GM12873 (cell line): ENCODE results near the gene ATRAID.

Experiments used
- TF ChIP-seq, protein P1 (sequence below): IDR thresholded peaks from 2 replicates; pipeline ENCODE4 v1.5.1; 2012; ENCODE audit warnings: low read depth, mild to moderate bottlenecking, moderate library complexity, low read length, control low read depth; ENCODE audit not compliant: insufficient read depth; ENCODE audit errors: missing control alignments

The ATRAID gene

DNA sequence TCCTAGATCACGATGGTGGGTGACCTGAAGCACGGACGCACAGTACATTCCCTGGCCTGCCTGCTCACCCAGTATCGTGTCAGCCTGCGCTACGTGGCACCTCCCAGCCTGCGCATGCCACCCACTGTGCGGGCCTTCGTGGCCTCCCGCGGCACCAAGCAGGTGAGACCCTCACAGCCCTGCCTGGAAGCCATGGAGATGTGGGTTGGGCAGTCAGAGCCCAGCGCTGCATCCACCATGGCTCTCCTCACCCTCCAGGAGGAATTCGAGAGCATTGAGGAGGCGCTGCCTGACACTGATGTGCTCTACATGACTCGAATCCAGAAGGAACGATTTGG lies 30.7 kb downstream of the ATRAID start:
- TF ChIP-seq, protein P1, sequence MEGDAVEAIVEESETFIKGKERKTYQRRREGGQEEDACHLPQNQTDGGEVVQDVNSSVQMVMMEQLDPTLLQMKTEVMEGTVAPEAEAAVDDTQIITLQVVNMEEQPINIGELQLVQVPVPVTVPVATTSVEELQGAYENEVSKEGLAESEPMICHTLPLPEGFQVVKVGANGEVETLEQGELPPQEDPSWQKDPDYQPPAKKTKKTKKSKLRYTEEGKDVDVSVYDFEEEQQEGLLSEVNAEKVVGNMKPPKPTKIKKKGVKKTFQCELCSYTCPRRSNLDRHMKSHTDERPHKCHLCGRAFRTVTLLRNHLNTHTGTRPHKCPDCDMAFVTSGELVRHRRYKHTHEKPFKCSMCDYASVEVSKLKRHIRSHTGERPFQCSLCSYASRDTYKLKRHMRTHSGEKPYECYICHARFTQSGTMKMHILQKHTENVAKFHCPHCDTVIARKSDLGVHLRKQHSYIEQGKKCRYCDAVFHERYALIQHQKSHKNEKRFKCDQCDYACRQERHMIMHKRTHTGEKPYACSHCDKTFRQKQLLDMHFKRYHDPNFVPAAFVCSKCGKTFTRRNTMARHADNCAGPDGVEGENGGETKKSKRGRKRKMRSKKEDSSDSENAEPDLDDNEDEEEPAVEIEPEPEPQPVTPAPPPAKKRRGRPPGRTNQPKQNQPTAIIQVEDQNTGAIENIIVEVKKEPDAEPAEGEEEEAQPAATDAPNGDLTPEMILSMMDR, result no peak

DNA sequence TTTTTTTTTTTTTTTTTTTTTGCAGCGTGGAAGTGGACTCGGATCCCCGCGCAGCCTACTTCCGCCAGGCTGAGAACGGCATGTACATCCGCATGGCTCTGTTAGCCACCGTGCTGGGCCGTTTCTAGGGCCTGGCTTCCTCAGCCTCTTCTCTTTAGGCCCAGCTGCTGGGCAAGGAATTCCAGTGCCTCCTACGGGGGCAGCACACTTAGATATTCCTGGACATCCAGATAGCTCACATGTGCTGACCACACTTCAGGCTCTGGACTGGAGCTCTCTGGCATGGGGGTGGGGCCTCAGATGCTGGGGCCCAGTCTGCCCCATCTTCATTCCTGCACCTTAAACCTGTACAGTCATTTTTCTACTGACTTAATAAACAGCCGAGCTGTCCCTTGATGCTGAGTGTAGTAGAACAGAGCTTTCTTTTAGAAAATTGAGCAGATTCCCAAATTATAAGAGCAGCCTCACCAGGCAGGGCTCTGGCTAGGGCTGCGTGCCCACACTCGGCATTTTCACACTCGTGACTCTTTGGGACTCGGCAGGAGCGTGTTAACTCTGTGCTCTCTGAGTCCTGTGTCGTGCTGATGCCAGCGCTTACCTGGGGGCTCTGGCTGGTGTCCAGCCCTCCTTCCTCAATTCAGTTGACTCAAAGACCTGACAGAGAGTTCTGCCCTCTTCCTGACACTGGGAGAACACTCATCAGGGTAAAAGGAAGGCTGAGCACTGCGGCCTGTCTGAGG lies 31.7 kb downstream of the ATRAID start:
- TF ChIP-seq, protein P1, result no peak

DNA sequence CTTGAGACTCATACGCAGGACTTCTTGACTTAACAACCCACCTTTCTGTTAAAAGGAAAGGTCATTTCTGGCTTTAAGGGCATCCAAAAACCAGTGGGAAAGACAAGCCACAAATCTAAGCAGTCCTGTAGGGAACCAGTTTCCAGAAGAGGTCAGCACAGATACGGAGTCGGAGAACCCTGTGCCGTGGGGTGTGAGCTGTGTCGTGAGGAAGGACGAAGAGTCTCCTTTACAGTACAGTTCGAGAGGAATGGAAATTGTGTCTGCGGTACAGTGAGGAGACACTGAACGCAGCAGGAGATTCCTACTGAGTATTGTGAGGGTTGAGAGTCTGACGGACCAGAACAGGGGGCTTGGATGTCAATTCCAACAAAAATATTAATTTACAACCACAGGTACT lies 33.3 kb downstream of the ATRAID start:
- TF ChIP-seq, protein P1, result no peak

DNA sequence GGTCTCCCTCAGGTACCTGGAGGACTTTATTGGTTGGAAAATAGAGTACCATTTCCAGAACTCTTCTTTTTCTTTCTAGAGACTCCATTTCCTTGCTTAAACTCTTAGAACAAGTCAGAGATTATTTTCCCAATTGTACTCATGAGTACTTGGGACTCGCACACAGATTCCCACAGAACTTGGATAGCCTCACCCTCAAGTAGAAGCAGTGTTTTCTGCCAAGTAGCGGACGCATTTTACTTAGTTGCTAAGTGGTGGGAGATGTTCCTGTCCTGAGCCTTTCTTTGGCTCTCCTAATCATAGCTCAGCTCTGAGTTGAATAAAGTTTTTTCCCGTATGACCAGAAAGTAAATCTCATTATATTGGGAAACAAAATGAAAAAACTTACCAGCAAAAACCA lies 33.8 kb downstream of the ATRAID start:
- TF ChIP-seq, protein P1, result no peak

DNA sequence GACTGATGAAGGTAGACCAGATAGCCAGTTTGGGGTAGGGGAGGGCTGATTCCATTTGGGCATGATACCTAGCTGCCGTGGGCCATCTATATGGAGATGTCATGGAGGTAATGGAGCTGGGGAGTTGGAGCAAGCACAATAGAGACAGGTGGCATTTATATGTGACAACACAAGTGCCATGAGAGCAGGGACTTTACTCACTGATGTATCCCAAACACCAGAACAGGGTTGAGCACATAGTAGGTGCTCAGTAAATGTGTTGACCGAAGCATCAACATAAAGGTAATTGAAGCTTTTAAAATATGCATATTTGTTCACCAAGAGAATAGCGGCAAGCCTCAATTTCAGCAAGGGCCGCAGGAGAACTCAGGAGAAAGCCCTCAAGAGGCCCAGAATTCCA lies 36.1 kb downstream of the ATRAID start:
- TF ChIP-seq, protein P1, result no peak

DNA sequence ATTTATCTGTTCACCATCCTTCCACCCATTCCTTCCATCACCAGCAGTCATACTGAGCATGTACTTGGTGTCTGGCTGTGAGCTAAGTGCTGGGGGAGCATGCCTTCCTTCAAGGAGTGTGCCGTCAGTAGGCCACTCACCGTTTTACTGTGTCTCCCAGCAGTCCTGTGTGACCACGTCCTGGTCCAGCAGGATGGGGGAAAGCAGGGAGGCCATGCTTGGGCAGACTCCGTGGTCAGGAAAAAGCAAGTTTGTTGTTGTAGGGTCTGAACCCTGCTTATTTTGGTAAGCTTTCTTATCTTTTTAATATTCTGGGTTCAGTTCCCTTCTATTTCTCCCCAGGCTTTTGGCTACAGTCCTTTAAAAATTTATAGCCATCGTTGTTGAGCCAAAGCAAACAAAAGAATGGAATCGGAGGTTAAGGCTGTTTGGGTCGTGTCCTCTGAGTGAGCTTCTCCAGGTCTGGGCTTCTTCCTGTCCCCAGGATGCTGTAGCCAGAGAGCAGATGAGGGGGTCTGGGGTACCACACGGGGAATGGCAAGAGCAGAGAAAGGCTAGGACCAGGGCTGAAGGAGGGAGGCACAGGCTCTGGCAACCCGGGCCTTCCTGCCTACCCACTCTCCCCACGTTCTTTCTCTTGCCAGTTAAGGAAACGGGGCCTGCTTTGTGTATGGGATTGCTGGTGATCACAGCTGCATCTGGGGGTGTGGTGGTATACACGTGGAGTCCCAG lies 37.5 kb downstream of the ATRAID start:
- TF ChIP-seq, protein P1, result no peak

DNA sequence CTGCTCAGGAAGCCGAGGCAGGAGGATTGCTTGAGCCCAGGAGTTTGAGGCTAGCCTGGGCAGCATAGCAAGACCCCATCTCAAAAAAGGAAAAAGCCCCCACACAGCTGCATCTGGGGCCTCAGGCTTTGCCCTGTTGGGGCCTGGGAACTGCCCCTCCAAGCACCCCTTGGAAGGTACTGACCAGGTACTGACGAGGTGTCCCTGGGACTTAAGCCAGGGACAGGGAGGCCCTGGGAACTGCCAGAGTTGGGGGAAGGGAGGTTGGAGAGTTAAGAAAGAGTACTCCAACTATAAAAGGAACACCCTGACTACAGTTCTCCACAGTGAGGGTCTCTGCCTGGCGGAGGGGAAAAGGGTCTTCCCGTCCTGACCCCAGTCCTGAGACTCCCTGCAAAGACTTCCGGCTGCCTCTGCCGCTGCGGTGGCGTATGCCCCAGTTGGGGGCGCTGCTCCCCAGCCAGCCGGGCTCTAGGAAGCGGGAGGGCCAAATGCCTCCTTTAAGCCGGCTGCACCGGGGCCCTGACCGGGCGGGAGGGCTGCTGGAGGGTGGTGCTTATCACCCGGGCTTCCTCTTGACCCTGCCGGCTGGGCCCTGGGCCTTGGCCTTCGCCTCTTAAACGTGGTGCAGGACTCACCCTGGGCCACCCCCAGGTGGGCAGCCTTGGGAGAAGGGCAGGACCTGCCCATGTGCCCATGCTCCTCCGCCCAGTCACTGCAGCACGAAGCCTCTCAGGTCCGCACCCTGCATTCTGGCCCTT lies 38.2 kb downstream of the ATRAID start:
- TF ChIP-seq, protein P1, result peak; percentile 82
